NCI-H226 (cell line): ENCODE data around the gene TBC1D22B.
"Not testable (repeated sequence)": the region's sequence is repeated elsewhere in the genome, so short reads cannot be mapped to it uniquely, and the experiment has no call there.

Experiments
- DNase-seq: peaks from one replicate; pipeline ENCODE4 v3.0.0-alpha.2; 2015

Gene TBC1D22B

DNA sequence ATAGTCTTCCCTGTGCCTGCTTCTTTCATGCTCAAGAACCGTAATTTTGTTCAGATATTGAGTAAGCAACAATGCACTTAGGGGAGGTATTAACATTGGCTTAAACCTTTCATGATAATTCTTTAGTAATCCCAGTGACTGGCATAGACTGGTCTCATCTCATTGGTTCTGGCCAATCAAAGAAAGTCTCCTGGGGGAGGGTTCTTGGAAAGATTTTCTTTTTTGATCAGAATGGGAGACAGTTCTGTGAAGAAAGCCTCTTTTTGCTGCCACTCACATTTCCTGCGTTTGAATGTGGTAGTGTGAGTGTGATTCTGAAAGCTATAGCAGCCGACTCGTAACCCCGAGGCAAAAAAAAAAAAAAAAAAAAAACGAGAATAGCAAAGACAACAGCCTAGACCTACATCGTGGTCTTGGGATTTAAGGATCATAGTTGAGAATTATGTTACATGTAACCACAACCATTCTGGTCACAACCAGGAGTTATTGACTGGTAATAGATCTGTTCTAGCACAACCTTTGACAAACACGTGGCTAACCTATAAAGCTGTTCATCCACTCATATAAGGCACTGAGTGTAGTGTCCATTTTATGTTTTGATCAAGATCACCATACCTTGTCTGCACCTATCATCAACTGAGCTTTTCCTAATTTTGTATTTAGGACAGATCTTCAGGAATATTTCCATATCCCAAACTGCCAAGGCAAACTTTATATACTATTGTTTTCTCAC lies 15.4 kb downstream of the TBC1D22B start:
- DNase-seq, result no peak

- DNase-seq, result no peak
Measured at GRCh38 chr6:37273690-37274089, 16.1 kb downstream of the TBC1D22B start.

DNA sequence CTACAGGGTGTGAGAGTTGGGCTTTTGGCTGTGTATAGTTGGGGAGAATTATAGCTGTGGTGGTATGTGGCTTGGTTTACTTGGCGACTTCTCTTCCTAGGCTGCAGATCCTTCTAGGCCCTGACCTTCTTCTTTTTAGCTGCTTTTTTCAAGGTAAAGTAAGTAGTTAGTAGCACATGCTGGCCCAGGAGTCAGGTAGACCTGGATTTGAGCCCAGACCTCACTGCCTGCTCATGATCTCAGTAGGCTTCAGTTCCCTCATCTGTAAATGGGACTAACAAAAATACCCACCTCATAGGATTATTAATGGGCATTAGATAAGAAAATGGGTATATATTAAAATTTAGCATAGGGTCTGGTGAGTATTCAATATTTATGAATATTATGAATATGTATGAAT lies 17.8 kb downstream of the TBC1D22B start:
- DNase-seq, result no peak

DNA sequence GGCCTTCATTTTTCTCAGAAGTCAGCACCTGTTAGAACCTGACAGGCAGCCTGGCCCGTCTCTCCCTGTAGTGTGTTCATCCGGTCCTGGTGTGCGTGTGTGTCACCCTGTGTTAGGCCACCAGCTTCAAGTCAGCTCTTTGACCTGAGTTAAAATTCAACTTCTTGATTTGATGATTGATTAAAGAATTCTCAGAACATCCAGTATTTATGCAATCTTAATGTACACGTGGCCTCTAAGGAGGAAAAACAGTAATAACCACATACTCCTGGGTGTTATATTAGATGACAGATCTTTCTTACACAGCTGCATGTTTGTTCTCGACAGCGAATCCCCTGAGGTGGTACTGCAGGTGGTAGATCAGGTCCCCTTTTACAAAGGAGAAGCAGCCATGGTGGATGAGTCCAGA lies 19.4 kb downstream of the TBC1D22B start:
- DNase-seq, result no peak

GRCh38 chr6:37279366-37280134 lies 22.0 kb downstream of the TBC1D22B start:
- DNase-seq, result no peak

DNA sequence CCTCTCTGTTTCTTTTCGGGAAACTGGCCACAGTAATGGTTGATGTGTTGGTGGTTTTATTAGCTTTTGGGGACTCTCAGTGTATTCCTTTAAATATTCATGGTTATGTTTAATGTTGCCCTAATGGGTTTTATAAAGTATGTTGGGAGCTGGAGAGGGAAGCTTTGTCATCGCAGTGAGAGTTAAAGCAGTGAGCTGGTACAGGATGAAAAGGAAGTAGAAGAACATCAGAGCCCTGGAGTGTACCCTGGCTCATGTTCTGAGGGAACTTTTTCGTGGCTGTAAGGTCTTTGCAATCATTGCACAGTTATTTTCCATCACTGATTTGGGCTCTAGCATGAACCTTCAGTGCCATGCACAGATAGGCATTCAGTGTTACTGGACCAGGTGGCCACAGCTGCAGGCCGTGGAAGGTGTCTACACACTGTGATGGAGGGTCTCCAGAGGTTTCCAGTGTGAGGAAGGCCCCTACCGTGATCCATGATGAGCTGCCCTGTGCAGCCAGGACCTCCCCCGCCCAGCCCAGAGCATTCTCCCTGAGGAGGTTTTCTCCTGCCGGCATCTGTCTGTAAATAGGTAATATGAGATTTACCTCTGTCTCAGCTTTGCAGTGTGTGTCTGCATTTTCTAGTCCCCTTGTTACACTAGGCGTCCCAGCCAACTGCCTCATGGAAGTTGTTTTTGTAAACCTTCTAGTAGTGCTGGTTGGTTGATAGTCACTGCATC lies 22.8 kb downstream of the TBC1D22B start:
- no peak for DNase-seq

- DNase-seq, result no peak
Measured at GRCh38 chr6:37282371-37282770, 24.8 kb downstream of the TBC1D22B start.

- DNase-seq, result no peak
Measured at GRCh38 chr6:37283268-37283667, 25.7 kb downstream of the TBC1D22B start.

DNA sequence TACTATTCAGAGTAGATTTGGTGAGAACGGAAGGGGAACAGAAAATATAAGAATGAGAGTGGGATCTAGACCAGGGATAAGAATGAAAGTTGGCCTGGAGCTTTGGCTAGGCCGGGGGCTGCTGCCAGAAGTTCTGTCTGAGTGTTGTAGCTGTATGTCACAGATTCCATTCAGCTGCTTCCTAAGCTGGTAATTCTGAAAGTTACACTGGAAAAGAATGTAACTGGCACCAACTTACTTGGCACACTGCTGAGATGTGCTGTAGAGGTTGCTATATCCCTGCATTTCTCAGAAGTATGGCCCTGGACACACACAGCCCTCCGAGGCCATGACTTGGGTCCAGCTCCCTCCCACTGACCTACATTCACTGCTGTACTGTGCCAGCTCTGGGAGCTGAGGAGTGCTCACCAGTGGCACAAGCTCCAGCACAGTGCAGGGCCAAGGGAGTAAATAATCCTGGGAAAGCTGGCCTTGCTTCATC lies 26.1 kb downstream of the TBC1D22B start:
- DNase-seq, result no peak

DNA sequence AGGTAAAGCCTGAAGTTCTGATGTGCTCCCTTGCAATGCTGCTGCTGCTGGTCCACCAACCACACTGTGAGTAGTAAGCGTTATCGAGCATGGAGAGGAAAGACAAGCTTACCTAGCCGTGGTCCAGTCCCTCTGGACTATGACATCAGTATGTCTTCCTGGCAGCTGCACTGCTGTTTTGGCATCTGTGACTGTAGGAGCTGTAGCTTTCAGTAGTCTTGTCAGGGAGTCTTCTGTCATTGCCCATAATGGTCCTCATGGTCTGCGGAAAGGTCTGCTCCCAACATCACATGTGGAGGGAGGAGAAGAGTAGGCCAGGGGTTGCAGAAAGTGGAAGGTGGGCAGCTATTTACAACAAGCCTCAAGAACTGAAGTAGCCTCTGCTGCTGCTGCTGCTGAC lies 27.2 kb downstream of the TBC1D22B start:
- DNase-seq, result no peak

- DNase-seq, result no peak
Measured at GRCh38 chr6:37285861-37286311, 28.3 kb downstream of the TBC1D22B start.

DNA sequence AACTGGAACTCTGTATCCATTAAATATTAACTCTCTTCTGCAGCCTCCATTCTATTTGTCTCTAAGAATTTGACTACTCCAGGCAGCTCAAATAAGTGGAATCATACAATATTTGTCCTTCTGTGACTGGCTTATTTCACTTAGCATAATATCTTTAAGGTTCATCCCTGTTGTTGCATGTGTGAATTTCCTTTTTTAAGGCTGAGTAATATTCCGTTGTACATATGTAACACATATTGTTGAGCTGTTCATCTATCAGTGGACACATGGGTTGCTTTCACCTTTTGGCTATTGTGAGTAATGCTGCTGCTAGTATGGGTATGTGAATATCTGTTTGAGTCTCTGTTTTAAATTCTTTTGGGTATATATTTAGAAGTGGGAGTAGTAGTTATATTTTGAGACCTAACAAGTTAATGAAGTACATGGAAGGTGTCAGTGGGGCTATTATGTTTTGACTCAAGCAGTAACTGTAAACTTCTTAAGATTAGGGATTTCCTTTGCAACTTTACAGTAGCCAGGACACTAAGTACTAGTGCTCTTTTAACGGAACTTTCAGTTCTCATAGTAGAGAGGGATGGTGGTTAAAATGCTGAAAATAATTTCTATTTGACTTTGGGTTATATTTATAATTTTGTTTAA lies 30.1 kb downstream of the TBC1D22B start:
- DNase-seq, result no peak

DNA sequence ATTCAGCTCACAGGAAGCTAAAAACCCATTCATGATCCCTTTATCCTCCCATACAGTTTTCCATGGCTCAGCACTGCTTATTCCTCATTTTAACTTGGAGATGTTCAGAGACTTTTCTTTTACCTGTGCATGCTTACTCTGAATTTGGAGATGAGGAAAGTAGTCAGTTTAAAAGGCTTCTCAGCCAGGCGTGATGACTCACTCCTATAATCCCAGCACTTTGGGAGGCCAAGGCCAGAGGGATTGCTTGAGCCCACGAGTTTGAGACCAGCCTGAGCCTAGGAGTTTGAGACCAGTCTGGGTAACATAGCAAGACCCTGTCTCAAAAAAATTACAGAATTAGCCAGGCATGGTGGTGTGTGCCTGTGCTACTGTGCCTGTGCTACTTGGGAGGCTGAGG lies 30.7 kb downstream of the TBC1D22B start:
- DNase-seq, result no peak

- no peak for DNase-seq
Measured at GRCh38 chr6:37289931-37290330, 32.4 kb downstream of the TBC1D22B start.

DNA sequence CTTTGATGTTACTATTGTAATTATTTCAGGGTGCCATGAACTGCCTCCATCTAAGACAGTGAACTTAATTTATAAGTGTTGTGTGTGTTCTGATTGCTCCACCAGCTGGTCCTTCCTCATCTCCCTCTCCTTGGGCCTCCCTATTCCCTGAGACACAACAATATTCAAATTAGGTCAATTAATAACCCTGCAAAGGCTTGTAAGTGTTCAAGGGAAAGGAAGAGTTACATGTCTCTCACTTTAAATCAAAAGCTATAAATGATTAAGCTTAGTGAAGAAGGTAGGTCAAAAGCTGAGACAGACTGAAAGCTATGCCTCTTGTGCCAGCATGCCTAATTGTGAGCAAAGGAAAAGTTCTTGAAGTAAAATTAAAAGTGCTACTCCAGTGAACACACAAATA lies 35.9 kb downstream of the TBC1D22B start:
- no peak for DNase-seq

DNA sequence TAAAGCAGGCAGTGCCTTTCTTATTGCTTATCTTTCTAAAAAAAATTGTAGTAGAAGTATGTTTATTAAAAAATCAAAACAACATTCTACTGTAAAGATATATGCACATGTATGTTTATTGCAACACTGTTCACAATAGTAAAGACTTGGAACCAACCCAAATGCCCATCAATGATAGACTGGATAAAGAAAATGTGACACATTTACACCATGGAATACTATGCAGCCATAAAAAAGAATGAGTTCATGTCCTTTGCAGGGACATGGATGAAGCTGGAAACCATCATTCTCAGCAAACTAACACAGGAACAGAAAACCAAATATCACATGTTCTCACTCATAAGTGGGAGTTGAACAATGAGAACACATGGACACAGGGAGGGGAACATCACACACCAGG lies 40.1 kb downstream of the TBC1D22B start:
- not testable (repeated sequence) for DNase-seq

DNA sequence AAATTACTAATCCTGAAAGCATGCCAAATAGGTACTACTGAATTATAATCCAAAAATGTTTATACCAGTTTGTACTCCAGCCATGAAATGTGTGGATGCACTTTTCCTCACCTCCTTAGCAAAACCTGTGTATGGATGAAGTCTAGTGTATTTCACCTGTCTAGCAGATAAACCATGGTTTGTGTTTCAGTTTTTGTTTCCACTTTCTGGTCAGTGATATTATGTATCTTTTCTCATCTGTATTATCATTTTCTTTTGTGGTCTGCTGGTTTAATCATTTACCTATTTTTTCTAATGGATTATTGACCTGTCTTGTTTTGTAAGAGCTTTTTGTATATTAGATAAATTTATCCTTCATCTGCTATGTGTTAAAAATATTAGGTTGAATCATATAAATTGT lies 41.4 kb downstream of the TBC1D22B start:
- DNase-seq, result no peak

GRCh38 chr6:37299990-37300389 lies 42.4 kb downstream of the TBC1D22B start:
- no peak for DNase-seq

DNA sequence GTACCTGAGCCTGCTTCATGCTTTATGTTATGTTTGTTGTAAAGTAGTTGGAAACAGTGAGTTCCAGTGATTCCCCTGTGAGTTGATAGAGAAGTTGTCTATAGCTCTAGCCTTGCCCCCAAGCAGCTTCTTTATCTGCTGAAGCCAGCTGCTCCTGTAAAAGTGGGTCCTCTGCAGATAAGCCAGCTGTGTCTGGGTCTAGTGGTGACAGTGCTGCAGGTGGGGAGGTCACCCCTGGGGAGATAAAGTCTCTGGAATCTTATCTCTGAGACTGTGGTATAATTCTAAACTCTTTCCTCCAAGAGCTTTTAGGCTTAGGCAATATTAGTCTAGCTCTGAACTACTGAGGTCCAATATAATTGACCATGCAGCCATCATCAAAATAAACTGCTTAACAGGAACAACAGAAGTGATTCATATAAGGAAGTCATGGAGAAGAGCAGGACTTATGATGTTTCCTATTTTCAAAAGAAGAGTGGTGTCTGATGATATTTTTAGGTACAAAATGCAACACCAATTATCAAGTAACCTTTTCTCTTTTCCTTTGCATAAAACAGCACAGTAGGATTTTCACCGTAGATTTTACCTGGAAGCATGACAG lies 44.6 kb downstream of the TBC1D22B start:
- no peak for DNase-seq

DNA sequence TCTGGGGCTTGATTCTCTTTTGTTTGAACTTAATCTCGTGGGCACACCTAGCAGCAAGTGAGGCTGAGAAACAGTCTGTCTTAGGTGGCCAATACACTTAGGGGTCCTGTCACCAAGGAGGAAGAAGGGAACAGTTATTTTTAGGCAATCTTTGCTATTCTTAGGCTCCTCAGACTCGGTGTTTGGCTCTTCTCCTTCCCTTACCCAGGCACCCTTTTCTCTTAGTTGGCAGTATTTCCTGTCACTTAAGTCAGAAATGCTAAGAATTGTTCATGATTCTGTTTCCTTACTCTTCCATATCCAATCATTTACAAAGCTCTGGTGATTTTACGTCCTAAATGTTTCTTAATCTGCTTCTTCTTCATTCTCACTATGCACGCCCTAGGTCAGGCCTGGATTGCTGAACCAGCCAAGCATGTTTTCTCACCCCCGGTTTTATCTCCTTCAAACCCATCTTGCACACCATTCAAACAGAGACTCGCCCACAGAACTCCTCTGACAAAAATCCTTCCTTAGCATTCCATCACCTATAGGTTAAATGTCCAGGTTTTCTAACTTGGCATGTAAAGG lies 45.6 kb downstream of the TBC1D22B start:
- DNase-seq, result no peak

GRCh38 chr6:37303891-37304503 lies 46.4 kb downstream of the TBC1D22B start:
- DNase-seq, result peak; percentile 29

GRCh38 chr6:37304766-37305165 lies 47.2 kb downstream of the TBC1D22B start:
- DNase-seq, result no peak
